K562 (cell line): Measurements from ENCODE around the gene RPTOR.

Experiments
- ARNT ChIP-seq, 2 experiments: fragments of 450-650 bp; IDR thresholded peaks; 2 replicates each; pipeline ENCODE4 v1.6.1; 2016; ENCODE audit warnings: mild to moderate bottlenecking in 1 of 2
- ASH1L ChIP-seq: fragments of 450-650 bp; IDR thresholded peaks from 2 replicates; pipeline ENCODE4 v1.6.1; 2018; ENCODE audit warnings: borderline replicate concordance, mild to moderate bottlenecking, low read depth; ENCODE audit not compliant: partially characterized antibody
- EWSR1 ChIP-seq: fragments of 450-650 bp; IDR thresholded peaks from 2 replicates; pipeline ENCODE4 v1.6.1; 2018; ENCODE audit warnings: borderline replicate concordance, mild to moderate bottlenecking, low read depth, moderate library complexity; ENCODE audit not compliant: partially characterized antibody
- EZH2 ChIP-seq: IDR thresholded peaks from 2 replicates; pipeline ENCODE4 v1.6.1; 2012; ENCODE audit warnings: low read depth, mild to moderate bottlenecking, inconsistent platforms, low read length, borderline replicate concordance
- ZNF586 ChIP-seq: fragments of 450-650 bp; formaldehyde crosslinking; conservative IDR thresholded peaks from 2 replicates; pipeline ENCODE4 v1.4.0; 2020; ENCODE audit warnings: mild to moderate bottlenecking, moderate library complexity
- TF ChIP-seq, protein P1 (sequence below): sonication (generic); formaldehyde crosslinking; IDR thresholded peaks from 2 replicates; pipeline ENCODE4 v1.9.0; 2022; ENCODE audit warnings: mild to moderate bottlenecking, missing genetic modification reagents
- TF ChIP-seq, protein P2 (sequence below): sonication (generic); formaldehyde crosslinking; IDR thresholded peaks from 2 replicates; pipeline ENCODE4 v1.4.0; 2020; ENCODE audit warnings: mild to moderate bottlenecking, missing genetic modification reagents
- TF ChIP-seq, protein P3 (sequence below), 2 experiments: fragments of 450-650 bp in 1 of 2; sonication (generic) in 1 of 2; formaldehyde crosslinking; conservative IDR thresholded peaks; 2 replicates each; pipeline versions ENCODE4 v1.4.0 to v1.8.1; 2020 to 2022; ENCODE audit warnings: mild to moderate bottlenecking in 1 of 2, missing genetic modification reagents in 1 of 2

DNA sequence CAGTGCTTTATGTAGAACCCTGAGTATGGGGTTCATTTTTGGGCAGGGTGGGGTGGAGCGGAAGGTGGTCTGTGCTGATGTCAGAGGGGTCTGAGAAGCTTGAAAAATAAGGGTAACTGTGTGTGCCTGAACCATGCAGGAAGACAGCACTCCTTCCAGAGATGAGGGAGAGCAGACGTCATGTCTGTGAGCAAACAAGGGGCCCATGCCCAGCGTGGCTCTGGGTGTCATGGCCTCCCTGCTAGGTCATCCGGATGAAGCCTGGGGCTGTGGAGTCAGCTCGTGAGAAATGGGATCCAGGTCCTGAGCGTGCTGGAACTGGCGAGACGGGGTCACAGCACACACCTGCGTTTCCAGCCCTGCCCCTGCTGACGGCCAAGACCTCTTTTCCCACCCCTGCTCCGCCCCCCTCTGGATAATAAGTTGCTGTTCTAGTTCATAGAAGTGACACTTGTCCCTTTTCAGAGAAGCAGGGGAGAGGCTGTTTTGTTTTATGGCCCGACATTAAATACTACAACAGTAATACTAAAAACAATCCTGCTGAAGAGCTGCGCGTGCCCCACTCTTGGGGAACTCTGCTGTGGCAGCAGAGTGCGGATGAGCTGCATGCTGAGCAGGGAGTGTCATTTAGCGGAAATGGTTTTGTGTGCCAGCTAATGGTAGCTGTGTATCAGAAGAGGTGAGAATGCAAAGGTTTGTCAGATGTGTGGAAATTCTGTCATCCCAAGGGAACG is 92.6 kb downstream of the RPTOR start:
- TF ChIP-seq, protein P1, sequence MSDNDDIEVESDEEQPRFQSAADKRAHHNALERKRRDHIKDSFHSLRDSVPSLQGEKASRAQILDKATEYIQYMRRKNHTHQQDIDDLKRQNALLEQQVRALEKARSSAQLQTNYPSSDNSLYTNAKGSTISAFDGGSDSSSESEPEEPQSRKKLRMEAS (CRISPR knock-in tag) = no peak
- TF ChIP-seq, protein P2, sequence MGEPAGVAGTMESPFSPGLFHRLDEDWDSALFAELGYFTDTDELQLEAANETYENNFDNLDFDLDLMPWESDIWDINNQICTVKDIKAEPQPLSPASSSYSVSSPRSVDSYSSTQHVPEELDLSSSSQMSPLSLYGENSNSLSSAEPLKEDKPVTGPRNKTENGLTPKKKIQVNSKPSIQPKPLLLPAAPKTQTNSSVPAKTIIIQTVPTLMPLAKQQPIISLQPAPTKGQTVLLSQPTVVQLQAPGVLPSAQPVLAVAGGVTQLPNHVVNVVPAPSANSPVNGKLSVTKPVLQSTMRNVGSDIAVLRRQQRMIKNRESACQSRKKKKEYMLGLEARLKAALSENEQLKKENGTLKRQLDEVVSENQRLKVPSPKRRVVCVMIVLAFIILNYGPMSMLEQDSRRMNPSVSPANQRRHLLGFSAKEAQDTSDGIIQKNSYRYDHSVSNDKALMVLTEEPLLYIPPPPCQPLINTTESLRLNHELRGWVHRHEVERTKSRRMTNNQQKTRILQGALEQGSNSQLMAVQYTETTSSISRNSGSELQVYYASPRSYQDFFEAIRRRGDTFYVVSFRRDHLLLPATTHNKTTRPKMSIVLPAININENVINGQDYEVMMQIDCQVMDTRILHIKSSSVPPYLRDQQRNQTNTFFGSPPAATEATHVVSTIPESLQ = no peak
- TF ChIP-seq EZH2 = no peak
- TF ChIP-seq ZNF586 (CRISPR knock-in tag) = no peak
- no peak for TF ChIP-seq ASH1L
- TF ChIP-seq, protein P3, sequence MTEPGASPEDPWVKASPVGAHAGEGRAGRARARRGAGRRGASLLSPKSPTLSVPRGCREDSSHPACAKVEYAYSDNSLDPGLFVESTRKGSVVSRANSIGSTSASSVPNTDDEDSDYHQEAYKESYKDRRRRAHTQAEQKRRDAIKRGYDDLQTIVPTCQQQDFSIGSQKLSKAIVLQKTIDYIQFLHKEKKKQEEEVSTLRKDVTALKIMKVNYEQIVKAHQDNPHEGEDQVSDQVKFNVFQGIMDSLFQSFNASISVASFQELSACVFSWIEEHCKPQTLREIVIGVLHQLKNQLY (CRISPR knock-in tag; conservative IDR thresholded peaks at IDR 0.05) = no peak
- TF ChIP-seq EWSR1 = no peak
- TF ChIP-seq ARNT (IDR thresholded peaks at IDR 0.05) = no peak
